NCI-H2107 treated with DMSO at 0.1 percent for 48 hours (cell line): Measurements from ENCODE around the gene TARBP2.

Source experiments
- DNase-seq: peaks from one replicate; lab custom pipeline; 2025; ENCODE audit not compliant: unreplicated experiment; lab: John Stamatoyannopoulos, UW

Gene TARBP2, protein sequence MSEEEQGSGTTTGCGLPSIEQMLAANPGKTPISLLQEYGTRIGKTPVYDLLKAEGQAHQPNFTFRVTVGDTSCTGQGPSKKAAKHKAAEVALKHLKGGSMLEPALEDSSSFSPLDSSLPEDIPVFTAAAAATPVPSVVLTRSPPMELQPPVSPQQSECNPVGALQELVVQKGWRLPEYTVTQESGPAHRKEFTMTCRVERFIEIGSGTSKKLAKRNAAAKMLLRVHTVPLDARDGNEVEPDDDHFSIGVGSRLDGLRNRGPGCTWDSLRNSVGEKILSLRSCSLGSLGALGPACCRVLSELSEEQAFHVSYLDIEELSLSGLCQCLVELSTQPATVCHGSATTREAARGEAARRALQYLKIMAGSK

DNA sequence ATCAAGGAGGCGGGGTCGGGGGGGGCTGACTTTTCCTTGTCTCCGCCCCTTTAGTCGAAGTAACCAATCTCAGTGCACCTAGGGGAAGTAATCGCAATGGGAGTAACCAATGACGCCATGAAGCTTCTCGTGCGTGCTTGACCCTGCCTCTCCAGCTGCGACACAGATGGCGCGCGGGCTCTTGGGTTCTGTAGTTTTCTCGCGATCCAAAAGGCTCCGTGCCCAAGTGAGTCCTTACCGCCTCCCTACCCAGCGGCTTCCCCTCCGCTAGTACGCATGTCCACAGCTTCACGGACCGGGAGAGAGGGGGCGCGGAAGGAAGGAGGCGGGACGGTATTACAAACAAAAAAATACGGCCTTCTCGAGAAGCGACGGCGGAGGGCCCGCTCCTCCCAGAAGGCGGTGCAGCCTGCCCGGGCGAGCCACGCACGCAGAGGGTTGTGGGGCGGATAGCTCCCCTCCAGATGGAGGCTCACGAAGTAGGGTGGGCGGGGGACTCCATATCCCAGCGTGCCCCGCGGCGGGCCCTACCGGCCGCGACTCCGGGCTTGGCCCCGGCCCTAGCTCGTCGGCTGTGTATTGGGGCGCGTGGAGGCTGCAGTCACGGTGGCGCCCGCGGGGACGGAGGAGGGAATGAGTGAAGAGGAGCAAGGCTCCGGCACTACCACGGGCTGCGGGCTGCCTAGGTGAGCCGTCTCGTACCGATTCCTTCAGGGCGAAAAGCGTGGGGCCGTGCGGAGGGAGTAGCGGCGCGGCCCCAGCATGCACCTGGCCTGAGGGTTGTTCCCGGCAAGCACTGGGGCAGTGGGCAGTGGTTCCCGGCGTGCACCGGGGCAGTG, at the start of gene TARBP2:
TARBP2 (plus strand) TSS at position 508 of the 839 bp plus-strand sequence; CDS start at position 634, 126 bp downstream.
- DNase-seq: peak; percentile 99

DNA sequence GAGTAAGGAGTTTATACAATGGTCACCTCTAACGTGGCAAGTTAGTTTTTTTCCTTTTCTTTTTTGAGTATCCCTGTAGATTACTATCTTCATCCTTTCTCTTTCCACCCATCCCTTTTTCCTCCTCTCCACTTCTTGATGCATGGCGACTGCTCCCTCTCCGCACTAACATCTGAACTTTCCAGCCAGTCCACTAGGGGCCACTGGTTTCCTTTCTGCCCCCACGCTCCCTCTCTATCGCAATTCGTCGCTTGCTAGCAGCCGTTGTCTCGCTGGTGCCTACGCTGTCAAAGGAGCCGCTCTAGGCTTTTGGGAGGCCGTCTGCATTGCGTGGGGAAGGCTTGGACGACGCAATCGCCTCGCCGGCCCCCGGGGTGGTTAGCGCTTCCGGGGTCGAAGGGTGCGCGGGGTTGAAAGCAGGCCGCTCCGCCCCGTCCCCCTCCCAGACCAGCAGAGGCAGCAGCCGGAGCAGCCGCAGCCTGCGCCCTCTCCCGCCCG, 49.4 kb upstream of the TARBP2 start, which contains the start of gene PCBP2:
PCBP2 (plus strand) TSS at position 442 of the 498 bp plus-strand sequence. CDS start 2,699 bp downstream, outside the sequence.
- peak; percentile 100 for DNase-seq

DNA sequence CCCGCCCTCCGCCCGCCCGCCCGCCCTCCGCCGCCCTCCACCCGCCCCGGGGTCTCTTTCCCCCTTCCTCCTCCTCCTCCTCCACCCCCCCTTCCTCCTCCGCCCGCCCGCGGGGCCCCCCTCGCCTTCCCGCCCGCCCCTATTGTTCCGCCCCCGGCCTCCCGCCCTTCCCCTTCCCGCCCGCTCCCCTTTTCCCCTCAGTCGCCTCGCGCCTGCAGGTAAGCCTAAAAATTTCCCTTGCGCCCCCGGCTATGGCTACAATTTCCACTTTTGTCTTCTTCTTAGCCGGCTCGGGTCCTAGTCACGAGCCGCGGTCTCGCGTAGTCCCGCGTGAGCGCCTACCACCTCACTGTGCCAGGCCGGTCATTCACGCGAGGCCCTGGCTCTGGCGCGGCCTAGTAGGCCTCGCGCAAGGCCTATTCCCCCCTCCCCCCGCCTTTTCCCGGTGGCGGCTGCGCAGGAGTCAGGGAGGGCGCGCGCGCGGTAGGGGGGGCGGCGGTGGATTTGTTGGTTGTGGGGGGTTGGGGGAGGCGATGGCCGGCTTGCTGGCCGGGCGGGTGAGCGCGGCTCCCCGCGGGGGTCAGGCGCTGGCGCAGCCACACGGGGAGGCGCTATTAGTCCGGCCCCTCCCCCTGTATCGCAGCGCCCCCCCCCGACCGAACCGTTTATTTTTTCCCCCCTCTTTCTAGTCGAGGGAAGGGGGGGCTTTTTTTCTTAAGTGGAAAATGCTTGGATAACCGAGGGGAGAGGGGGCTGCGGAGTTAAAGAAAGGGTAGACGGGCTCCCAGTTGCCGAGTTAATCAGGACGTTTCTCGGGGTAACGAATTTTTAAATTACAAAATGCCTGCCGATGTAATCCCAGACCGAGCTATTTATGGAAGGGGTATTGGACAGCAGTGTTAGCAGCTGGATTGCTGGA, 48.7 kb upstream of the TARBP2 start:
- peak; percentile 35 for DNase-seq

DNA sequence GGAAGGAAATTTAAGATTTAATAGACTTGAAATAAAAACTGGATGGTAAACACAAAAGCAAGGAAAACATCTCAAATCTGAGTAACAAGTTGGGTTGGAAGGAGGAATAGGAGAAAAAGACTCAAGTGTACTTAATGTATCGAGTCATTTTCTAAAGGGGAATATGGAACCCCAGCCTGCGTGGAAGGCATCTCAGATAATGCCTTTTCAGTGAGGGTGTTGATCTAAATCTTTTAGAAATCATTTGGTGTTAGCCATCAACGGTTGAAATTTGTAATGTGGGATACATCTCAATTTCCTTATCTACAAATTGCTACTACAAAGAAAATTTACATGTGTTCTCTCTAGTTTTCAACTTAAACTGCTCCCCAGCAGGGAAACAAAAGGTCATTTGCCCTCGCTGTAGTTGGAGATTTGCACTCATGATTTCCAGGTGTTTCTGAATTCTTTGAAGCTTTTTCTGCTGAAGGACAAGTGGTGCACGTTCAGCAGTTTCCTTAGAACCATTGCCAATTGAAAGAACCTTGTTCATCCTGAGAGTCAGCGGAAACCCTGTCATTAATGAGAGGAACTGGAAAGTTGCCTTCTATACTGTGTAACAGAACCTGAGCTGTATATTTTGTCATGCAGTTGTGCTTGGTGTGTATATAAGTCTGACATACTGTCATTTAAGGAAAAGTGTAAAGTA, 47.0 kb upstream of the TARBP2 start:
- DNase-seq: no peak

DNA sequence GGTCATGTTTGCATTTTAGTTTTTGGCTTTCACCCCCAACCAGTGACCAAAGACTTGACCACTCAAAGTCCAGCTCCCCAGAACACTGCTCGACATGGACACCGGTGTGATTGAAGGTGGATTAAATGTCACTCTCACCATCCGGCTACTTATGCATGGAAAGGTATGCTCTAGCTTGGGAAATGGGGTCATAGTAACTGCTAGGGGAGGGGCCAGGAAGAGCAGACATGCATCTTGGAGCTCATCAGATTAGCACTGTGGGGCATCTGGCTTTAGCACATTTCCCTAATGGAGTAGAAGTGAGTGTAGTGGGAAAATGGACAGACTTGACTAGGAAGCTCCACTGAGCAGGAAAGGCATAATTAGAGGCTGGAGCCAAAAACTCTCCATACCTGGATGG, 46.4 kb upstream of the TARBP2 start:
- no peak for DNase-seq

DNA sequence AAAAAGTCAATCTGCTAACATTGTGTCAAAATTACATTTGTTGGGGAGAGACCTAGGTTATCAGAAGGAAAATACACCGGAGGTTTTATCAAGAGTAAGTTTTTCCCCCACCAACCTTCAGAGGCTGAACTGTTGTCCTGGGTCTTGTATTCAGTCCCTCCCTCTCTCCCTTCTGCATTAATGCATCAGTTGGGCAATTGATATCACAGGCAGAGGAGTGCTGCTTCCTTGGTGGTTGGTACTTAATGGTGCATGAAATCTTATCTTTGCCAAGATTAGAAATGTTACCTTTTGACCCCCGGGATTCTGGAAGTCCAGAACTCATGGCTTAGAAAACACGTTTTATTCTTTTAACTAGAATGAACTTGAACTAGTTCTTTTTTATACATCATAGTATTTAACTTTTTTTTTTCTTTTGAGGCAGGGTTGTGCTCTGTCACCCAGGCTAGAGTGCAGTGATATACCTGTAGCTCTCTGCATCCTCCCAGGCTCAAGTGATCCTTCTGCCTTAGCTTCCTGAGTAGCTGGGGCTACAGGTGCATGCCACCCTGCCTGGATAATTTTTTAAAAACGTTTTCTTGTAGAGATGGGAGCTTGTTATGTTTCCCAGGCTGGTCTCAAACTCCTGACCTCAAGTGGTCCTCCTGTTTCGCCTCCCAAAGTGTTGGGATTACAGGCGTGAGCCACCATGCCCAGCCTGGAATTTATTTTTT, 44.3 kb upstream of the TARBP2 start:
- no peak for DNase-seq

DNA sequence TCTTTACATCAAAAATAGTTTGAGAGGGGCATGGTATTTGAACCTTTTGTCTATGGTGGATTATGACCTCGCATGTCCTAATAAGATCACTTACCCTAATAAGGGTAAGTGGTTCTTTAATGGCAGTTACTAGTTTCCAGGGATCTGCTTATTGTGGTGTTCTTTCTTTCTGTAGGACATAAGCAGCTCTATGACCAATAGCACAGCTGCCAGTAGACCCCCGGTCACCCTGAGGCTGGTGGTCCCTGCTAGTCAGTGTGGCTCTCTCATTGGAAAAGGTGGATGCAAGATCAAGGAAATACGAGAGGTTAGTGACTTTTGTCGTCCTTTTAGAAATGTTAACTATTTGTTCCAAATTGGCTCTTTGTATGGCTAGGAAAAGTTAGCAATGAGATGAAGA, 42.0 kb upstream of the TARBP2 start:
- no peak for DNase-seq

DNA sequence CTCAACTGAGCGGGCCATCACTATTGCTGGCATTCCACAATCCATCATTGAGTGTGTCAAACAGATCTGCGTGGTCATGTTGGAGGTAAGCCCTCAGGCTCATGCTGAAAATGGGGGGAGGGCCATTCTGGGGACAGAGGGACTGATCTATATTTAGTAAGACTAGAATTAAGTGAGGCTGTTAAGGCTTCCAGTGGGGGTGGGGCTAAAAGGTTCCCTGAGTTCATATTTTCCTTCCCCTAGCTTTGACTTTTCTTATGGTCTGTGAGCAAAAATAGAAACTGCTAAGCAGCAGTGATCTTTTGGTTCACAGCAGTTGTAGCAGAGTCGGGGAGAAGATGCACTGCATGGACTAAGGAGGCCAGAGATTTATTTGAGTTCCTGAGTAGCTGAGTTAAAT, 40.0 kb upstream of the TARBP2 start:
- no peak for DNase-seq

DNA sequence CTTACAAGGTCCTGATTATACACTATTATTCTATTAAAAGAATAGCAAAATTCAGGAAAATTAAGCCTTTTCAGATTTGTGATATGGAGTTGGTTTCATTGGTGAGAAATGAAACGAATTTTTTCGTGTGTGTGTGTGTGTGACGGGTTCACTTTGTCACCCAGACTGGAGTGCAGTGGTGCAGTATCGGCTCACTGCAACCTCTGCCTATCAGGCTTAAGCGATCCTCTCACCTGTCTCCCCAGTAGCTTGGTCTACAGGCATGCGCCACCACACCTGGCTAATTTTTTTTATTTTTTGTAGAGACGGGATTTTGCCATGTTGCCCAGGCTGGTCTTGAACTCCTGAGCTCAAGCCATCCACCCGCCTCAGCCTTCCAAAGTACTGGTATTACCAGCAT, 39.5 kb upstream of the TARBP2 start:
- DNase-seq: no peak

DNA sequence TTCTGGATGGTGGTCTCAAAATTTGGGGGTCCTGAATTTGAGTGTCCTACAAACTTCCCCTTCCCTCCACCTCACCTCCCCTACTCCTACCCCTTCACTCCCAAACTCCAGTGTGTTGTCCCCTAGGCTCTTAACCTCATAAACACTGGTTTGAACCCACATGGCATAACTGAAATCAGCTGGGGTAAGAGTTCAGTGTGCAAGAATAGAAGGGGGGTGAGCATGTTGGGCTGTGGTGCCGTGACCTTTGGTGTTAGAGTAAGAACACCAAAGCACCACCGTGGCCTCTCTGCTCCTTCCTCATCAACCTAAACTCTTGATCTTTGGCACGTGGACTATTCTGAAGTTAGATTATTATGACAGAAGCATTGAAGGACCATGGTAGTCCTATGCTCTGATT, 38.1 kb upstream of the TARBP2 start:
- DNase-seq: no peak

DNA sequence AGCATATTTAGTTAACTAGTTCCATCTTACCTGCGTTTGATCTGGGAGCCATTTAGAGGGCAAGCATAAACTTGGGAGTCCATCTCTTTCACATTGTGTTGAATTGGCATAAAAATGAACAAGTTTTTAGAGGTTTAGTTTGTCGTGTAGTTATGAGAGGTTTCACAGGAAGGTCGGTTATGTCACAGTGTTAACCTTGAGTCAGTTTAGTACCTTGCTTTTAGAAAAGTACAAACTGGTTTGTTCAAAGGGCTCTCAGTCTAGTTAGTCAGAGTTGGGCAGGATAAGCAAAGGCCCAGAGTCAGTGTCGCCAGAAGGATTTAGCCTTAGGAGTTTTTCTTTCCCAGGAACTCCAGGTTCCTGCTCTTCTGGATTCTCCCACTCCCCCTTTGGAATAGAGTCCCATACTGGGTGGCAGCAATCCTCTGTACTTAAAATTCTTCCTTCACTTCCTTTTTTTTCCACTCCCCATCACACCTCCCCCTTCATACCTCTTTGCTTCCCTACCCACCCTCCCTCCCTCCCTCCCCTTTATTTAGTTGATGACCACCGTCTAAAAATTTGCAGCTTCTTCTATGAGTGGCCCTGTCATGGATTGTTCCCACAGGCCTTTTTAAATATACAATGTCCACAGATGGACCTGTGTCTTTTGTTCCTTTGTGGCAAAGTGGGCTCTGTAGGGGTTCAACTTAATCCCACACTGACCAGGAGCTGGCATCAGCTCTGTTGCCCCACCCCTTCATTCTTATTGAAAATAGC, 37.1 kb upstream of the TARBP2 start:
- no peak for DNase-seq

DNA sequence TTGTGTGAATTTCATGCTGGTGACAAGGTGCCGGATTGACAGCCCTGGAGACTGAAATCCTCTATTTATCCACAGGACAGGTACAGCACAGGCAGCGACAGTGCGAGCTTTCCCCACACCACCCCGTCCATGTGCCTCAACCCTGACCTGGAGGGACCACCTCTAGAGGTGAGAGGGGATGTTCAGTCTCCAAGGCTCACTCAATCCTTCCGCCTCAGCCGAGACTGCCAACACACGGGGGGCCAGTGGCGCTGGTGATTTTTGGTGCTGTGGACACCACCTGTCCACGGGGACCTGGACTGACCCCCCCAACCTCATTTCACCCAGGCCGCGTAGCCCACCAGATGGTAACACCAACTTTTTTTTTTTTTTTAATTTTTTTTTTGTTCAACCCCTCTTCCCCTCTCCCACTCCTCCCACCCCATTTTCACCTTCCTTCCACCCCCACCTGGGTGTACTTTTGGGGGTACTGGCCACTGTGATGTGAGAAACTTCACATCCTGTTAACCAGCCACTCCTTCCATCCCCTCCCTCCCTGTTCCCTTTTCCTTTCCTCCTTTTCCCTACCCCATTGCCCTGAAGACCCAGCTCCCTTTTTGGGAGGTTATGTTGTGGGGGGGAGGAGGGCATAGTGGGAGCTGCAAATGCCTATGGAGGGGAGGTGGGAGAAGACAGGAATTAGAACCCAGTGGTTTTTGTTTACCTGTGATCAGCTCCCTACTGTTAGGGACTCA, 36.2 kb upstream of the TARBP2 start:
- no peak for DNase-seq

DNA sequence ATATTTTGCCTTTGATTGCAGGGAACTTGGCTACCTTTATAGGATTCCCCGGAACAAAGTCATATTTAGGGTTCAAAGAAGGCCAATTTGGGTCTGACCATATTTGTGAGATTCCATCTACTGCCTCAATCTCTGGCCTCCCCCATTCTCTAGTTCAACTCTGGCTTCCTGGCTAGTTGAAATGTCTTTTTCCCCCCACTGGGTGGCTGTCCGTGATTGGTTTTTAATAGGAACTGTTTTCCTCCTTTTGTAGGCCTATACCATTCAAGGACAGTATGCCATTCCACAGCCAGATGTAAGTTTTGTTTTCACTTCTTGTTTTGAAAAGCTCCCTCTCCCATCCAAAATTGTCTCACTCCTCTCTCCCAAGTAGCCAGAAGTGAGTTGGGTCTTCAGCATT, 35.4 kb upstream of the TARBP2 start:
- no peak for DNase-seq

DNA sequence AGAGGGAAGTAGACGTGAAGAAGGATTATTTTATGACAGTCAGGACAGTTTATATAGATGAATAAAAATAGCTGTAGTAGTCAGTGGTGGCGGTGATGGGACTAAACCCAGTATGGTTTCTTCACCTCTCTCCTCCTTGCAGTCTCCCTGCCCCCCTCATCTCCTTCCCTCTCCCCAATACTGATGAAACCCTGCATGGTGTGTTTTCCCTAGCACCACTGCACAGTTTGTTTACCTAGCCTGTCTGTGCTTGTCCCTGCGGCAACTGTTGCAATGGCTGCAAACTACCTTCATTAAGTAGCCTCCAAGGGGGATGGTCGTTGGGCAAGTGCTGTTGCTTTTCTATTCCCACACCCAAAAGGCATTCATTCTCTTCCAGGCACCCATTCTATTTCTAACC, 34.4 kb upstream of the TARBP2 start:
- DNase-seq: no peak

DNA sequence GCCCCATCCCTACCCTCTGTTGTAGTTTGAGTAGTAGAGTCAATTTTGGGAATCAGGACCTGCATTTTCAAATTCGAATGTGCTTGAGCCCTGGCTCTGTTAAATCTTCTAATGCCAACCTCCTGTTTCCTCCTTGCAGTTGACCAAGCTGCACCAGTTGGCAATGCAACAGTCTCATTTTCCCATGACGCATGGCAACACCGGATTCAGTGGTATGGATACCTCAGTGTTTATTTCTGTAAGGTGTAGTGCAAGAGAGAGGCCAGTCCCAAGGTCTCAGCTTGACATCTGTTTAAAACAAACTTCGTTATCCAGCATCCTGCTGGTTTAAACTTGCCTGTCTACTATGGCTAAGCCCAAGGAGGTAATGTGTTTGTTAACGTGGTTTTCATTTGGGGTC, 34.0 kb upstream of the TARBP2 start:
- DNase-seq: no peak

DNA sequence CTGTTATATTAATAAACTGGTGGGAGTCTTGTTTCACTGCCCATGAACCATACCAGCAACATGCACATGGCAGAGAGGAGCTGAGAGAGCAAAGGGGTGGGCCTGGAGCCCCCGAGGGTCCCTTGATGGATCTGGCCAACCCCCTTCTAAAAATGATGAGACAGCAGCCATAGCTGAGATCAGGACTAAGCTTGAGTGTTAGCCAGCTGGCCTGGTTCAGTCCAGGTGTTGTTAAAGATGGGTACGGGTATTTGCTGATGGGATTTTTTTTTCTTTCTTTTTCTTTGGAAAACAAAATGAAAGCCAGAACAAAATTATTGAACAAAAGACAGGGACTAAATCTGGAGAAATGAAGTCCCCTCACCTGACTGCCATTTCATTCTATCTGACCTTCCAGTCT, 33.2 kb upstream of the TARBP2 start:
- DNase-seq: no peak

DNA sequence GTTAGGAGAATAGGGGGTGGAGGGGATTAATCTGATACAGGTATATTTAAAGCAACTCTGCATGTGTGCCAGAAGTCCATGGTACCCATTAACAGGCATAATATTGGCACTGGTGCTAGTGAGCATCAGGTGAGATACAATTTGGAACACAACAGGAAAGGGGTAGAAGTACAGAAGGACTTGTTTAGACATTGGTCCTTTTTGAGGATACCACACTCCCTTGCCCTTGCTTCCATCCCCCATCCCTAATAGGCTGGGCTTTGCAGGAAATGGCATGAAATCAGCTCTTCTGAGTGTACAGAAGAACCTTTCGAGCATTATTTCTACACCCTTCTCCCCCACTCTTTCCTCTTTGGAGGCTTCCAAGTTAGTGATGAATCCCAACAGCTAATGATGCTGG, 32.8 kb upstream of the TARBP2 start:
- DNase-seq: no peak

DNA sequence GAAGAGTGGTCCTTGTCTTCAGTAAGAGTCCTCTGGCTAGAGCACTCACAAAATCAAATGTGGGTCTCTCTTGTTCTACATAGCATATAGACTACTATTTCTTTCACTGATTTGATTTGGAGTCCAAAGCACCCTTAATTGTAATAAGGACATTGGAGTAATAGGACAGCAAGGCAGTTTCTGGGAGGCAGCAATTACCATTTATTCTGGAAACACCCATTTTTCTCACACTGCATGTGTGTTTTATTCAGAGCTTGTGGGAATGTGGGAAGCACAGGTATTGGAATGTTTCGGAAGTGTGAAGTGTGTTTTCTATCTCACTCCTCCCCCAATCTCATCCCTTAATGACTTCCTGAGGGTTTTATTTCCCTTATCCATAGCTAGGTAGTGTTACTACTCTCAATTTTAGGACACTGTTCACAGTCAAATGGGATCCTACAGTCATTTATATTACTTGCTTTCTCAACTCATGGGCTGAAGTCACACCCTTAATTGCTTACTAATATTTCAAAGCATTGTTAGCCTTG, 29.0 kb upstream of the TARBP2 start:
- DNase-seq: no peak
